H1 (cell line): Measurements from ENCODE around the gene WDFY1. TPM values are rescaled to one million over a fixed set of nuclear protein-coding genes. Genes with fewer than 3 reads are reported as not detected.

Experiments used
- CTCF ChIA-PET: fragments of 300-600 bp; sonication (Branson Sonifier 250); formaldehyde crosslinking; loops from one replicate; lab custom pipeline; 2021; ENCODE audit not compliant: partially characterized antibody; lab: Charles Lee
- POLR2A ChIA-PET: fragments of 300-600 bp; sonication (Branson Sonifier 250); formaldehyde crosslinking; loops from one replicate; lab custom pipeline; 2021; ENCODE audit warnings: inconsistent platforms; ENCODE audit not compliant: partially characterized antibody; lab: Charles Lee
- DNase-seq, 2 experiments: peaks; one replicate each; pipeline versions ENCODE4 v3.0.0 to v3.0.0-alpha.2; 2010 to 2022; ENCODE audit warnings: low spot score in 2 of 2, low read depth in 1 of 2, mixed read lengths in 1 of 2
- FAIRE-seq: peaks from 2 replicates; lab custom pipeline; 2011; peaks lifted over from hg19 to GRCh38; lab: Jason Lieb, UNC
- H2AFZ ChIP-seq: 2 replicates; pipeline ENCODE4 v1.8.1; 2012; ENCODE audit warnings: low read length, inconsistent platforms
- H2AK5ac ChIP-seq: 2 replicates; pipeline ENCODE4 v1.6.1; 2013; ENCODE audit warnings: low read depth, low read length
- H2BK120ac ChIP-seq: replicated peaks from 2 replicates; pipeline ENCODE3; 2013; ENCODE audit warnings: low read depth, low read length, inconsistent platforms
- H2BK12ac ChIP-seq: 2 replicates; pipeline ENCODE4 v1.6.1; 2013; ENCODE audit warnings: low read depth, low read length
- H2BK15ac ChIP-seq: 2 replicates; pipeline ENCODE4 v1.6.1; 2013; ENCODE audit warnings: low read length
- H2BK20ac ChIP-seq: 2 replicates; pipeline ENCODE4 v1.6.1; 2013; ENCODE audit warnings: low read length
- H2BK5ac ChIP-seq: 2 replicates; pipeline ENCODE4 v1.6.1; 2013; ENCODE audit warnings: low read depth, low read length
- H3K14ac ChIP-seq: 2 replicates; pipeline ENCODE4 v1.6.1; 2013; ENCODE audit warnings: inconsistent platforms; ENCODE audit not compliant: insufficient read length
- H3K18ac ChIP-seq: 2 replicates; pipeline ENCODE4 v1.6.1; 2013; ENCODE audit warnings: low read length; ENCODE audit errors: extremely low read depth
- H3K23ac ChIP-seq: 2 replicates; pipeline ENCODE4 v1.6.1; 2013; ENCODE audit warnings: inconsistent platforms; ENCODE audit not compliant: insufficient read length
- H3K23me2 ChIP-seq: 2 replicates; pipeline ENCODE4 v1.6.1; 2013; ENCODE audit warnings: low read depth, low read length
- H3K27ac ChIP-seq: 2 replicates; pipeline ENCODE4 v1.6.1; 2011; ENCODE audit warnings: low read depth, low read length, inconsistent platforms
- H3K27me3 ChIP-seq, 4 experiments: replicated peaks in 1 of 4; 1 replicate in 1 of 4; 2 replicates in 3 of 4; pipeline versions ENCODE4 v1.6.1 to v1.8.1; 2011 to 2013; ENCODE audit warnings: low read length in 3 of 4, mild to moderate bottlenecking in 3 of 4, inconsistent platforms in 2 of 4, mixed read lengths in 2 of 4, moderate library complexity in 1 of 4; ENCODE audit not compliant: control insufficient read depth in 3 of 4, insufficient read depth in 3 of 4; ENCODE audit errors: extremely low read depth in 1 of 4
- H3K36me3 ChIP-seq, 4 experiments: 2 replicates each; pipeline versions ENCODE4 v1.6.1 to v1.8.1; 2011 to 2013; ENCODE audit warnings: mild to moderate bottlenecking in 4 of 4, low read length in 3 of 4, moderate library complexity in 2 of 4, control low read depth in 1 of 4, inconsistent platforms in 1 of 4; ENCODE audit not compliant: insufficient read depth in 4 of 4, control insufficient read depth in 2 of 4
- H3K4ac ChIP-seq: replicated peaks from 2 replicates; pipeline ENCODE3; 2013; ENCODE audit warnings: low read length, low read depth, mixed read lengths, inconsistent platforms; ENCODE audit not compliant: insufficient read length
- H3K4me1 ChIP-seq, 4 experiments: replicated peaks in 1 of 4; 1 replicate in 1 of 4; 2 replicates in 3 of 4; pipeline versions ENCODE4 v1.6.1 to v1.8.1; 2011 to 2013; ENCODE audit warnings: low read length in 3 of 4, inconsistent platforms in 2 of 4, mixed read lengths in 1 of 4; ENCODE audit not compliant: insufficient read depth in 4 of 4, control insufficient read depth in 3 of 4
- H3K4me2 ChIP-seq, 2 experiments: 2 replicates each; pipeline versions ENCODE4 v1.6.1 to v1.8.1; 2011 to 2013; ENCODE audit warnings: low read depth in 2 of 2, low read length in 2 of 2, control low read depth in 1 of 2, inconsistent platforms in 1 of 2, mild to moderate bottlenecking in 1 of 2; ENCODE audit not compliant: insufficient read depth in 1 of 2
- H3K4me3 ChIP-seq, 4 experiments: fragments of 200-600, 300-600 bp in 1 of 4; sonication (generic), shearing (Covaris generic), sonication (Bioruptor Twin) in 1 of 4; 2 replicates each; pipeline versions ENCODE4 v1.5.1 to v1.8.1; 2011 to 2016; ENCODE audit warnings: low read length in 4 of 4, low read depth in 3 of 4, control low read depth in 2 of 4, inconsistent platforms in 2 of 4, mild to moderate bottlenecking in 2 of 4, mixed read lengths in 1 of 4, moderate library complexity in 1 of 4; ENCODE audit not compliant: insufficient read depth in 2 of 4; ENCODE audit errors: extremely low read depth in 1 of 4
- H3K56ac ChIP-seq: replicated peaks from 2 replicates; pipeline ENCODE3; 2013; ENCODE audit warnings: low read depth, mild to moderate bottlenecking, mixed read lengths, low read length, inconsistent platforms; ENCODE audit not compliant: insufficient read length
- H3K79me1 ChIP-seq: 2 replicates; pipeline ENCODE4 v1.6.1; 2013; ENCODE audit warnings: low read depth, low read length, control low read depth
- H3K79me2 ChIP-seq, 2 experiments: 2 replicates each; pipeline versions ENCODE4 v1.6.1 to v1.8.1; 2012 to 2013; ENCODE audit warnings: low read length in 2 of 2, mild to moderate bottlenecking in 2 of 2, inconsistent platforms in 1 of 2; ENCODE audit not compliant: insufficient read depth in 2 of 2, control insufficient read depth in 1 of 2
- H3K9ac ChIP-seq, 4 experiments: replicated peaks in 1 of 4; 1 replicate in 1 of 4; 2 replicates in 3 of 4; pipeline versions ENCODE4 v1.6.1 to v1.8.1; 2011 to 2013; ENCODE audit warnings: low read depth in 3 of 4, low read length in 3 of 4, control low read depth in 2 of 4, mild to moderate bottlenecking in 2 of 4, moderate library complexity in 2 of 4, inconsistent platforms in 1 of 4; ENCODE audit errors: extremely low read depth in 1 of 4
- H3K9me3 ChIP-seq, 2 experiments: 2 replicates each; pipeline versions ENCODE4 v1.6.1 to v1.8.1; 2012 to 2013; ENCODE audit warnings: mild to moderate bottlenecking in 2 of 2, moderate library complexity in 2 of 2, control low read depth in 1 of 2, inconsistent platforms in 1 of 2, low read depth in 1 of 2, low read length in 1 of 2, mixed read lengths in 1 of 2; ENCODE audit not compliant: insufficient read depth in 2 of 2
- H4K20me1 ChIP-seq, 2 experiments: replicated peaks in 1 of 2; 2 replicates each; pipeline versions ENCODE3 to v1.8.1; 2011 to 2013; ENCODE audit warnings: inconsistent platforms in 2 of 2, low read length in 2 of 2, mild to moderate bottlenecking in 1 of 2; ENCODE audit not compliant: insufficient read depth in 2 of 2, control insufficient read depth in 1 of 2
- H4K5ac ChIP-seq: 2 replicates; pipeline ENCODE4 v1.6.1; 2013; ENCODE audit warnings: low read length, low read depth, mixed read lengths, inconsistent platforms; ENCODE audit not compliant: insufficient read length
- H4K8ac ChIP-seq: 2 replicates; pipeline ENCODE4 v1.8.0; 2013; ENCODE audit warnings: mild to moderate bottlenecking, moderate library complexity, low read length, inconsistent platforms; ENCODE audit not compliant: insufficient read depth; ENCODE audit errors: extremely low read depth
- H4K91ac ChIP-seq: replicated peaks from 2 replicates; pipeline ENCODE3; 2013; ENCODE audit warnings: low read length, mixed read lengths, inconsistent platforms; ENCODE audit not compliant: insufficient read length
- BACH1 ChIP-seq: IDR thresholded peaks from 2 replicates; pipeline ENCODE4 v1.6.1; 2012; ENCODE audit warnings: low read length, improper control_type of control experiment
- CHD1 ChIP-seq: IDR thresholded peaks from 2 replicates; pipeline ENCODE4 v1.6.1; 2012; ENCODE audit warnings: low read depth, low read length, improper control_type of control experiment
- EZH2 ChIP-seq: fragments of 200-600 bp; sonication (generic); IDR thresholded peaks from 2 replicates; pipeline ENCODE4 v1.7.1; 2012; ENCODE audit warnings: low read depth, mild to moderate bottlenecking, moderate library complexity, low read length, inconsistent platforms; ENCODE audit not compliant: severe bottlenecking
- HDAC6 ChIP-seq: IDR thresholded peaks from one replicate; pipeline ENCODE4 v1.7.1; 2012; ENCODE audit warnings: low read depth, mild to moderate bottlenecking, inconsistent platforms, low read length, moderate library complexity
- RAD21 ChIP-seq, 2 experiments: IDR thresholded peaks in 1 of 2; conservative IDR thresholded peaks in 1 of 2; 2 replicates each; pipeline ENCODE4 v1.6.1; 2011; ENCODE audit warnings: low read depth in 2 of 2, low read length in 2 of 2, improper control_type of control experiment in 1 of 2, inconsistent platforms in 1 of 2, mild to moderate bottlenecking in 1 of 2, moderate library complexity in 1 of 2
- RBBP5 ChIP-seq: IDR thresholded peaks from 2 replicates; pipeline ENCODE4 v1.7.1; 2012; ENCODE audit warnings: low read depth, mild to moderate bottlenecking, inconsistent platforms, low read length, moderate library complexity, borderline replicate concordance
- RXRA ChIP-seq: IDR thresholded peaks from 2 replicates; pipeline ENCODE4 v1.6.1; 2011; ENCODE audit warnings: low read depth, mild to moderate bottlenecking, low read length, moderate library complexity; ENCODE audit not compliant: insufficient read depth
- SP4 ChIP-seq: IDR thresholded peaks from 2 replicates; pipeline ENCODE4 v1.6.1; 2012; ENCODE audit warnings: low read length, inconsistent platforms
- whole genome bisulfite sequencing, 2 experiments: shearing (Covaris generic) in 1 of 2; methylation state at CpG; one replicate each; pipeline versions ENCODE4 v1.1.6 to v1.1.7; 2013 to 2015; ENCODE audit warnings: low lambda C conversion rate in 2 of 2, mixed read lengths in 2 of 2, inconsistent platforms in 1 of 2, low coverage in 1 of 2, missing lambda C conversion rate in 1 of 2; ENCODE audit not compliant: insufficient replicate concordance in 2 of 2, insufficient coverage in 1 of 2, insufficient read length in 1 of 2; ENCODE audit errors: extremely low coverage in 1 of 2, missing lambda C conversion rate in 1 of 2; 5-methylcytosine and 5-hydroxymethylcytosine counted together
- polyA plus RNA-seq, 7 experiments: library from polyadenylated mRNA; depleted of rRNA in 3 of 7; stranded (reverse) in 5 of 7; unstranded in 2 of 7; fragments of >200 nt in 5 of 7; fragments of 200-250 nt in 2 of 7; gene quantifications; 1 replicate in 5 of 7; 2 replicates in 1 of 7; 4 replicates in 1 of 7; pipeline versions ENCODE4 v1.2.1 to v1.2.3, GENCODE V29; 2011 to 2013; ENCODE audit warnings: missing spikeins in 2 of 7, mixed read lengths in 2 of 7
- total RNA-seq: library from RNA; stranded (reverse); fragmentation: NEBNext Ultra II Directional; extraction: Animal tissue kit (Norgen Biotek cat#: 25700); gene quantifications from 2 replicates; pipeline ENCODE4 v1.2.1, GENCODE V29; 2021

WDFY1 gene
- total and polyA plus RNA-seq, 2 of the 8 experiments (the other 6 are each of a cell fraction or from before 2014, with no cell fraction given) = 68.4 to 94.7 TPM

GRCh38 chr2:223832241-223832903 is 112.8 kb downstream of the WDFY1 start:
- DNase-seq = no peak
- no peak overlapping the region for H3K27ac ChIP-seq
- no peak overlapping the region for H2BK120ac ChIP-seq
- ChIA-PET POLR2A (interaction anchor here (2.1 kb wide), 1 partner anchor 9 kb away, joined by 7 read pairs; no protein-coding TSS in a partner anchor), CTCF (interaction anchor here (0.5 to 0.7 kb wide), 2 partner anchors 13 to 28 kb away, joined by 3 read pairs; no protein-coding TSS in a partner anchor)
- no peak overlapping the region for H4K5ac ChIP-seq
- H2BK12ac ChIP-seq = no peak overlapping the region
- H3K79me1 ChIP-seq = peaks cover 3% of the 10 kb centered on the region; the same call in 1 of the 2 replicates
- H3K27me3 ChIP-seq = no peaks in the 10 kb centered on the region
- no peak overlapping the region for H3K23ac ChIP-seq
- no peak overlapping the region for H3K9ac ChIP-seq
- no peaks in the 10 kb centered on the region for H3K9me3 ChIP-seq
- H4K20me1 ChIP-seq = peaks cover 0 to 1% of the 10 kb centered on the region in 2 experiments
- no peak overlapping the region for H4K8ac ChIP-seq
- no peak overlapping the region for H2BK5ac ChIP-seq
- no peak overlapping the region for H2AFZ ChIP-seq
- H3K56ac ChIP-seq = no peak overlapping the region
- H3K23me2 ChIP-seq = no peaks in the 10 kb centered on the region; the same call in 1 of the 2 replicates
- H4K91ac ChIP-seq = no peak overlapping the region
- H3K14ac ChIP-seq = no peak overlapping the region
- 81% methylated on average over 8 of the region's 8 CpGs; no CpG with 5 or more reads in 1 of the 2 experiments for WGBS, 2 experiments
- peaks cover 0 to 42% of the 10 kb centered on the region in 2 experiments; a peak in 2 of 4 replicates for H3K79me2 ChIP-seq
- TF ChIP-seq HDAC6 = no peak
- no peak for TF ChIP-seq EZH2
- no peak for TF ChIP-seq CHD1
- no peak for TF ChIP-seq SP4
- no peak for TF ChIP-seq BACH1
- no peak for TF ChIP-seq RAD21 (IDR thresholded peaks at IDR 0.05 in 1 of 2, conservative IDR thresholded peaks at IDR 0.05 in 1 of 2; ENCODE audit: low read depth in 2 of 2, low read length in 2 of 2)
- TF ChIP-seq RBBP5 = no peak
- TF ChIP-seq RXRA = no peak
- no peak overlapping the region for H2AK5ac ChIP-seq
- no peaks in the 10 kb centered on the region for H3K36me3 ChIP-seq
- H3K18ac ChIP-seq = no peak overlapping the region; the same call in 1 of the 2 replicates
- H3K4me1 ChIP-seq = peaks cover 12 to 19% (median 18%) of the 10 kb centered on the region in 4 experiments
- no peak overlapping the region for H3K4ac ChIP-seq
- H2BK20ac ChIP-seq = no peak overlapping the region
- H2BK15ac ChIP-seq = no peak overlapping the region
- no peak for FAIRE-seq
- no peak overlapping the region for H3K4me2 ChIP-seq
- H3K4me3 ChIP-seq = no peak overlapping the region
